K562 (cell line): ENCODE results near the gene DCHS2. TPM values are rescaled to one million over a fixed set of nuclear protein-coding genes. Genes with fewer than 3 reads are reported as not detected.

Experiments used
- ATAC-seq: fragments of 200-7000 bp; cut with Tn5 transposase; 3 replicates; pipeline ENCODE4 v1.9.1; 2020; ENCODE audit warnings: moderate library complexity
- BruUV-seq: library from RNA; stranded (reverse); fragments of 400-500 nt; replicated peaks from 2 replicates; lab custom pipeline; 2021; lab: Mats Ljungman, UMichigan
- CTCF ChIA-PET: fragments of 300-600 bp; formaldehyde crosslinking; extraction: SDS; loops from one replicate; lab custom pipeline; 2021; ENCODE audit warnings: low intra/inter-chr PET ratio; lab: Yijun Ruan, JAX
- POLR2A ChIA-PET: fragments of 300-600, 350-650 bp; sonication (Branson Sonifier 250); formaldehyde crosslinking; extraction: SDS; loops from one replicate; lab custom pipeline; 2021; ENCODE audit warnings: antibody characterized with exemption, inconsistent platforms; lab: Yijun Ruan, JAX
- DNase-seq, 4 experiments: peaks; one replicate each; pipeline versions ENCODE4 v3.0.0 to v3.0.0-alpha.2; 2011 to 2018; ENCODE audit warnings: low spot score in 3 of 4, mixed read lengths in 3 of 4; ENCODE audit errors: extremely low read depth in 1 of 4
- FAIRE-seq: peaks from 2 replicates; lab custom pipeline; 2011; peaks lifted over from hg19 to GRCh38; lab: Jason Lieb, UNC
- H2AFZ ChIP-seq: 2 replicates; pipeline ENCODE4 v1.6.0; 2011; ENCODE audit warnings: low read depth, low read length, control low read depth, inconsistent platforms
- H3K27ac ChIP-seq: fragments of 200-600 bp; 3 replicates; pipeline ENCODE4 v1.8.0; 2011; ENCODE audit warnings: low read depth, mild to moderate bottlenecking, control low read depth, inconsistent platforms, low read length, moderate library complexity, mixed read lengths; ENCODE audit errors: extremely low read depth
- H3K27me3 ChIP-seq, 2 experiments: fragments of 300-600 bp in 1 of 2; 2 replicates in 1 of 2; 3 replicates in 1 of 2; pipeline versions ENCODE4 v1.6.0 to v1.8.0; 2011; ENCODE audit warnings: inconsistent platforms in 2 of 2, low read length in 2 of 2, mild to moderate bottlenecking in 1 of 2, mixed read lengths in 1 of 2, moderate library complexity in 1 of 2; ENCODE audit not compliant: control insufficient read depth in 2 of 2, insufficient read depth in 2 of 2
- H3K36me3 ChIP-seq: fragments of 300-600 bp; 3 replicates; pipeline ENCODE4 v1.8.0; 2011; ENCODE audit warnings: mild to moderate bottlenecking, low read length, inconsistent platforms; ENCODE audit not compliant: control insufficient read depth, insufficient read depth
- H3K4me1 ChIP-seq, 2 experiments: fragments of 200-600 bp in 1 of 2; replicated peaks in 1 of 2; 2 replicates in 1 of 2; 3 replicates in 1 of 2; pipeline versions ENCODE4 v1.5.1 to v1.8.0; 2011; ENCODE audit warnings: inconsistent platforms in 2 of 2, low read length in 2 of 2, mild to moderate bottlenecking in 1 of 2, mixed read lengths in 1 of 2, moderate library complexity in 1 of 2; ENCODE audit not compliant: control insufficient read depth in 2 of 2, insufficient read depth in 2 of 2
- H3K4me2 ChIP-seq: 2 replicates; pipeline ENCODE4 v1.6.1; 2011; ENCODE audit warnings: low read length, control low read depth, inconsistent platforms, mixed read lengths; ENCODE audit not compliant: insufficient read depth
- H3K4me3 ChIP-seq: fragments of 200-600 bp; sonication (generic), shearing (Covaris generic); 2 replicates; pipeline ENCODE4 v1.5.1; 2016; ENCODE audit warnings: control low read depth, inconsistent platforms
- H3K79me2 ChIP-seq: fragments of 200-600 bp; 3 replicates; pipeline ENCODE4 v1.8.0; 2011; ENCODE audit warnings: low read length, inconsistent platforms; ENCODE audit not compliant: control insufficient read depth, insufficient read depth
- H3K9ac ChIP-seq, 2 experiments: 2 replicates each; pipeline versions ENCODE4 v1.6.0 to v1.6.1; 2011; ENCODE audit warnings: low read depth in 2 of 2, low read length in 2 of 2, control low read depth in 1 of 2, inconsistent platforms in 1 of 2, mild to moderate bottlenecking in 1 of 2, mixed read lengths in 1 of 2; ENCODE audit not compliant: insufficient read depth in 1 of 2
- H3K9me1 ChIP-seq: one replicate; pipeline ENCODE4 v1.6.0; 2011; ENCODE audit warnings: inconsistent platforms, mild to moderate bottlenecking, low read length, moderate library complexity; ENCODE audit not compliant: control insufficient read depth, insufficient read depth
- H3K9me3 ChIP-seq: replicated peaks from 2 replicates; pipeline ENCODE4 v1.5.1; 2011; ENCODE audit warnings: low read depth, low read length, inconsistent platforms; ENCODE audit not compliant: control insufficient read depth, insufficient read depth
- H4K20me1 ChIP-seq: replicated peaks from 2 replicates; pipeline ENCODE4 v1.6.1; 2011; ENCODE audit warnings: low read length, inconsistent platforms, mixed read lengths; ENCODE audit not compliant: control insufficient read depth, insufficient read depth
- CEBPB ChIP-seq: fragments of 450-650 bp; IDR thresholded peaks from 2 replicates; pipeline ENCODE4 v1.6.1; 2016; ENCODE audit warnings: missing genetic modification characterization, missing compliant biosample characterization
- FOSL1 ChIP-seq: fragments of 200-800 bp; sonication (Bioruptor generic); conservative IDR thresholded peaks from 2 replicates; pipeline ENCODE4 v1.6.1; 2016; ENCODE audit warnings: missing genetic modification characterization, missing compliant biosample characterization
- KLF1 ChIP-seq: fragments of 450-650 bp; IDR thresholded peaks from 2 replicates; pipeline ENCODE4 v1.6.1; 2016; ENCODE audit warnings: missing genetic modification characterization, missing compliant biosample characterization
- LEF1 ChIP-seq: fragments of 450-650 bp; IDR thresholded peaks from 2 replicates; pipeline ENCODE4 v1.6.1; 2016; ENCODE audit warnings: mild to moderate bottlenecking
- MCM2 ChIP-seq: fragments of 450-650 bp; IDR thresholded peaks from 2 replicates; pipeline ENCODE4 v1.6.1; 2017; ENCODE audit warnings: low read depth, mild to moderate bottlenecking
- MYBL2 ChIP-seq, 2 experiments: fragments of 450-650 bp in 1 of 2; sonication (generic) in 1 of 2; formaldehyde crosslinking in 1 of 2; IDR thresholded peaks; 2 replicates each; pipeline versions ENCODE4 v1.6.1 to v1.8.1; 2017 to 2022; ENCODE audit warnings: borderline replicate concordance in 1 of 2, inconsistent platforms in 1 of 2, low read depth in 1 of 2, mild to moderate bottlenecking in 1 of 2, missing genetic modification reagents in 1 of 2, moderate library complexity in 1 of 2
- POLR3A ChIP-seq: IDR thresholded peaks from 2 replicates; pipeline ENCODE4 v1.6.1; 2011; ENCODE audit warnings: borderline replicate concordance, mild to moderate bottlenecking, moderate library complexity; ENCODE audit not compliant: insufficient read length, insufficient read depth; ENCODE audit errors: extremely low read depth
- SREBF1 ChIP-seq: fragments of 150-350 bp; IDR thresholded peaks from 2 replicates; pipeline ENCODE4 v1.6.1; 2014; ENCODE audit warnings: antibody characterized with exemption, low read depth, low read length, borderline replicate concordance
- ZC3H8 ChIP-seq: fragments of 450-650 bp; IDR thresholded peaks from 2 replicates; pipeline ENCODE4 v1.6.1; 2017
- ZNF124 ChIP-seq: sonication (generic); formaldehyde crosslinking; IDR thresholded peaks from 2 replicates; pipeline ENCODE4 v1.8.1; 2022; ENCODE audit warnings: missing genetic modification reagents
- ZNF316 ChIP-seq: fragments of 450-650 bp; IDR thresholded peaks from 2 replicates; pipeline ENCODE4 v1.6.1; 2016
- in situ Hi-C: fragments of 300-500 bp; cut with MboI; formaldehyde crosslinking; loops from 4 replicates; pipeline ENCODE4 v1.15.0; 2018; ENCODE audit warnings: inconsistent platforms, mixed read lengths
- intact Hi-C: fragments of 100-400 bp; cut with micrococcal nuclease; formaldehyde crosslinking; loops from 2 replicates; pipeline ENCODE4 v1.14.2; 2022
- polyA plus RNA-seq, 8 experiments: library from polyadenylated mRNA; depleted of rRNA in 4 of 8; stranded (reverse) in 5 of 8; unstranded in 3 of 8; fragments of >200 nt; fragmentation: Nextera tagmentation in 2 of 8; fragmentation: Illumina TruSeq in 1 of 8; extraction: Ambion mirVana in 2 of 8; extraction: Trizol in 1 of 8; gene quantifications; 2 replicates each; pipeline versions ENCODE4 v1.2.1 to v1.2.3, GENCODE V29; 2011 to 2014; ENCODE audit warnings: inconsistent platforms in 1 of 8, missing spikeins in 1 of 8
- total RNA-seq, 7 experiments: library from RNA; depleted of rRNA in 6 of 7; stranded (reverse); fragments of >200 nt in 6 of 7; fragmentation: Illumina TruSeq in 2 of 7; extraction: Trizol in 2 of 7; gene quantifications; 2 replicates each; pipeline versions ENCODE4 v1.2.1 to v1.2.3, GENCODE V29; 2011 to 2021; ENCODE audit warnings: low replicate concordance in 1 of 7
- TF ChIP-seq, protein P1 (sequence below): fragments of 250-450 bp; sonication (Bioruptor Pico); IDR thresholded peaks from 2 replicates; pipeline ENCODE4 v1.8.0; 2022; ENCODE audit warnings: moderate library complexity, mild to moderate bottlenecking, inconsistent platforms
- TF ChIP-seq, protein P2 (sequence below): sonication (generic); formaldehyde crosslinking; IDR thresholded peaks from 2 replicates; pipeline ENCODE4 v1.8.1; 2023; ENCODE audit warnings: mild to moderate bottlenecking, missing genetic modification reagents, moderate library complexity
- TF ChIP-seq, protein P3 (sequence below): fragments of 450-650 bp; IDR thresholded peaks from 2 replicates; pipeline ENCODE4 v1.6.1; 2016; ENCODE audit warnings: low read depth, mild to moderate bottlenecking, moderate library complexity

Gene DCHS2
- total and polyA plus RNA-seq, 9 of the 15 experiments (the other 6 are each of a cell fraction or from before 2014, with no cell fraction given) = 0.49 to 7.1 (median 5.3) TPM

DNA sequence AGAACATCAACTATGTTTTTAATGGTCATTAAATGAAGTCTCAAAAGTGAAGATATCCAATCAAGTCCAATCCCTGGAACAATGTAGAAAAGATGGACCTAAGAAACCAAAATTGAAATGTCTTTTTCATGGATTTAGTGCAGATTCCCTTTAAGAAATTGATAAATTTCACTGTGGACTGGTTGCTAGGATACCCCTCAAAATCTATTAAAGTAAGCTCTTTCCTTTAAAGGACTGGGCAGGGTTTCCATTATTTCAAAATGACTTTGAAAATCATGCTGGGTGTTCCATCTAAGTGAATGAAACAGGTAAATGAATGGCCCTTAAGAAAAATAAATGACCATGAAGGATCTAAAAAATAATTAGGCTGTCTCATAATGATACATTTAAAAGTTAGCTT is 30.0 kb upstream of the DCHS2 start:
- Histone ChIP-seq H3K4me2 (no peak overlapping the region), H3K27me3 (peaks cover 0 to 9% of the 10 kb centered on the region in 2 experiments; a peak in 2 of 5 replicates), H2AFZ (no peak overlapping the region), H3K9me3 (no peaks in the 10 kb centered on the region), H3K9ac (no peak overlapping the region), H4K20me1 (no peaks in the 10 kb centered on the region), H3K36me3 (no peaks in the 10 kb centered on the region), H3K4me3 (no peak overlapping the region)
- no peak for ATAC-seq
- BruUV-seq = no TSS peak
- ChIA-PET CTCF (no interaction called here), POLR2A (interaction anchor here (0.6 to 0.7 kb wide), 2 partner anchors 103 to 151 kb away, joined by 3 read pairs; no protein-coding TSS in a partner anchor)
- no peak for FAIRE-seq
- TF ChIP-seq CEBPB (tag) (no peak), POLR3A (no peak), SREBF1 (no peak), MCM2 (no peak), ZC3H8 (no peak), KLF1 (no peak), ZNF124 (CRISPR knock-in tag) (no peak), LEF1 (no peak), ZNF316 (no peak), MYBL2 (IDR thresholded peaks at IDR 0.05; ENCODE audit: low read depth) (no peak), MYBL2 (CRISPR knock-in tag; IDR thresholded peaks at IDR 0.05; ENCODE audit: borderline replicate concordance) (no peak), FOSL1 (tag) (no peak)
- TF ChIP-seq, protein P1, sequence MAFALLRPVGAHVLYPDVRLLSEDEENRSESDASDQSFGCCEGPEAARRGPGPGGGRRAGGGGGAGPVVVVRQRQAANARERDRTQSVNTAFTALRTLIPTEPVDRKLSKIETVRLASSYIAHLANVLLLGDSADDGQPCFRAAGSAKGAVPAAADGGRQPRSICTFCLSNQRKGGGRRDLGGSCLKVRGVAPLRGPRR (CRISPR knock-in tag) = no peak
- TF ChIP-seq, protein P2, sequence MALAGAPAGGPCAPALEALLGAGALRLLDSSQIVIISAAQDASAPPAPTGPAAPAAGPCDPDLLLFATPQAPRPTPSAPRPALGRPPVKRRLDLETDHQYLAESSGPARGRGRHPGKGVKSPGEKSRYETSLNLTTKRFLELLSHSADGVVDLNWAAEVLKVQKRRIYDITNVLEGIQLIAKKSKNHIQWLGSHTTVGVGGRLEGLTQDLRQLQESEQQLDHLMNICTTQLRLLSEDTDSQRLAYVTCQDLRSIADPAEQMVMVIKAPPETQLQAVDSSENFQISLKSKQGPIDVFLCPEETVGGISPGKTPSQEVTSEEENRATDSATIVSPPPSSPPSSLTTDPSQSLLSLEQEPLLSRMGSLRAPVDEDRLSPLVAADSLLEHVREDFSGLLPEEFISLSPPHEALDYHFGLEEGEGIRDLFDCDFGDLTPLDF = no peak
- TF ChIP-seq, protein P3, sequence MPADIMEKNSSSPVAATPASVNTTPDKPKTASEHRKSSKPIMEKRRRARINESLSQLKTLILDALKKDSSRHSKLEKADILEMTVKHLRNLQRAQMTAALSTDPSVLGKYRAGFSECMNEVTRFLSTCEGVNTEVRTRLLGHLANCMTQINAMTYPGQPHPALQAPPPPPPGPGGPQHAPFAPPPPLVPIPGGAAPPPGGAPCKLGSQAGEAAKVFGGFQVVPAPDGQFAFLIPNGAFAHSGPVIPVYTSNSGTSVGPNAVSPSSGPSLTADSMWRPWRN = no peak
- TF ChIP-seq, all 486 proteins: peak for 0
- no peaks in the 10 kb centered on the region; a peak in 1 of 5 replicates for H3K4me1 ChIP-seq
- in situ Hi-C loops = no loop called here
- no peak overlapping the region for H3K27ac ChIP-seq
- no peak for DNase-seq
- H3K9me1 ChIP-seq = no peaks in the 10 kb centered on the region
- no peaks in the 10 kb centered on the region for H3K79me2 ChIP-seq
- intact Hi-C loops = no loop called here
